ENCODE data around the gene VPS18.

GRCh38 chr15:40863660-40864270, 30.5 kb upstream of the VPS18 start:
- TF ChIP-seq, protein P1, sequence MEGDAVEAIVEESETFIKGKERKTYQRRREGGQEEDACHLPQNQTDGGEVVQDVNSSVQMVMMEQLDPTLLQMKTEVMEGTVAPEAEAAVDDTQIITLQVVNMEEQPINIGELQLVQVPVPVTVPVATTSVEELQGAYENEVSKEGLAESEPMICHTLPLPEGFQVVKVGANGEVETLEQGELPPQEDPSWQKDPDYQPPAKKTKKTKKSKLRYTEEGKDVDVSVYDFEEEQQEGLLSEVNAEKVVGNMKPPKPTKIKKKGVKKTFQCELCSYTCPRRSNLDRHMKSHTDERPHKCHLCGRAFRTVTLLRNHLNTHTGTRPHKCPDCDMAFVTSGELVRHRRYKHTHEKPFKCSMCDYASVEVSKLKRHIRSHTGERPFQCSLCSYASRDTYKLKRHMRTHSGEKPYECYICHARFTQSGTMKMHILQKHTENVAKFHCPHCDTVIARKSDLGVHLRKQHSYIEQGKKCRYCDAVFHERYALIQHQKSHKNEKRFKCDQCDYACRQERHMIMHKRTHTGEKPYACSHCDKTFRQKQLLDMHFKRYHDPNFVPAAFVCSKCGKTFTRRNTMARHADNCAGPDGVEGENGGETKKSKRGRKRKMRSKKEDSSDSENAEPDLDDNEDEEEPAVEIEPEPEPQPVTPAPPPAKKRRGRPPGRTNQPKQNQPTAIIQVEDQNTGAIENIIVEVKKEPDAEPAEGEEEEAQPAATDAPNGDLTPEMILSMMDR (IDR thresholded peaks at IDR 0.05; ENCODE audit: low read depth, low read length): no peak
- TF ChIP-seq EZH2phosphoT487 (IDR thresholded peaks at IDR 0.05; ENCODE audit: low read depth): no peak

Measured in OCI-LY3 (cell line).